Neural cell (in vitro differentiated cells): ENCODE data around the gene HMGCL.
"Not testable (repeated sequence)": the region's sequence is repeated elsewhere in the genome, so short reads cannot be mapped to it uniquely, and the experiment has no call there.

ENCODE experiments used
- CTCF ChIP-seq: fragments of 450-650 bp; IDR thresholded peaks from 2 replicates; pipeline ENCODE4 v1.5.1; 2014; ENCODE audit warnings: antibody characterized with exemption, mild to moderate bottlenecking, moderate library complexity; ENCODE audit not compliant: poor library complexity, severe bottlenecking
- EZH2 ChIP-seq: fragments of 200-600, 300-800 bp; shearing (Covaris generic), sonication (generic); IDR thresholded peaks from 2 replicates; pipeline ENCODE4 v1.6.1; 2014; ENCODE audit warnings: antibody characterized with exemption, low read length, borderline replicate concordance, mild to moderate bottlenecking; ENCODE audit not compliant: insufficient read depth, poor library complexity, severe bottlenecking
- POLR2AphosphoS5 ChIP-seq: IDR thresholded peaks from 2 replicates; pipeline ENCODE4 v1.6.1; 2012
- REST ChIP-seq: IDR thresholded peaks from 2 replicates; pipeline ENCODE4 v1.6.1; 2012; ENCODE audit warnings: borderline replicate concordance
- SMC3 ChIP-seq: fragments of 450-650 bp; conservative IDR thresholded peaks from 2 replicates; pipeline ENCODE4 v1.6.1; 2014; ENCODE audit warnings: antibody characterized with exemption, mild to moderate bottlenecking, moderate library complexity; ENCODE audit not compliant: poor library complexity
- TAF1 ChIP-seq: IDR thresholded peaks from 2 replicates; pipeline ENCODE4 v1.6.1; 2012; ENCODE audit warnings: low read depth

GRCh38 chr1:23834156-23834555 is 8.9 kb upstream of the HMGCL start:
- TF ChIP-seq CTCF, REST, EZH2, POLR2AphosphoS5, TAF1, SMC3: not testable (repeated sequence)
